HL-60 (cell line): ENCODE results near the gene GALNT15.

Experiments
- CTCF ChIP-seq: IDR thresholded peaks from one replicate; pipeline ENCODE4 v1.5.1; 2011; ENCODE audit warnings: low read length, control low read depth, inconsistent platforms; ENCODE audit not compliant: insufficient read depth
- POLR2AphosphoS5 ChIP-seq: IDR thresholded peaks from 2 replicates; pipeline ENCODE4 v1.6.1; 2012; ENCODE audit warnings: low read depth

GRCh38 chr3:16248556-16248955 lies 74.1 kb downstream of the GALNT15 start:
- TF ChIP-seq CTCF = no peak
- no peak for TF ChIP-seq POLR2AphosphoS5
